Endothelial cell of umbilical vein (primary cell): Measurements from ENCODE around the gene NIPA2. TPM values are rescaled to one million over a fixed set of nuclear protein-coding genes. Genes with fewer than 3 reads are reported as not detected.

Experiments
- BruUV-seq: library from RNA; stranded (reverse); fragments of 400-500 nt; replicated peaks from 2 replicates; lab custom pipeline; 2021; lab: Mats Ljungman, UMichigan
- CTCF ChIA-PET: fragments of 300-600, 350-600 bp; sonication (Branson Sonifier 250); formaldehyde crosslinking; loops from one replicate; lab custom pipeline; 2021; ENCODE audit warnings: antibody characterized with exemption, inconsistent platforms; lab: Charles Lee
- POLR2A ChIA-PET: fragments of 300-600, 350-600 bp; sonication (Branson Sonifier 250); formaldehyde crosslinking; loops from one replicate; lab custom pipeline; 2021; ENCODE audit warnings: antibody characterized with exemption, inconsistent platforms; lab: Charles Lee
- DNase-seq: peaks from one replicate; pipeline ENCODE4 v3.0.0-alpha.2; 2011; ENCODE audit warnings: low read depth, low spot score
- FAIRE-seq: peaks from 2 replicates; lab custom pipeline; 2011; peaks lifted over from hg19 to GRCh38; lab: Jason Lieb, UNC
- H2AFZ ChIP-seq: 2 replicates; pipeline ENCODE4 v1.6.0; 2012; ENCODE audit warnings: low read depth, low read length, control low read depth, inconsistent platforms
- H3K27ac ChIP-seq: 2 replicates; pipeline ENCODE4 v1.5.1; 2011; ENCODE audit warnings: low read depth, mild to moderate bottlenecking, control low read depth, low read length, moderate library complexity; ENCODE audit not compliant: insufficient read depth
- H3K27me3 ChIP-seq, 2 experiments: 2 replicates each; pipeline versions ENCODE4 v1.6.0 to v1.6.1; 2011; ENCODE audit warnings: low read length in 2 of 2, mixed read lengths in 1 of 2; ENCODE audit not compliant: control insufficient read depth in 2 of 2, insufficient read depth in 2 of 2
- H3K36me3 ChIP-seq, 2 experiments: 2 replicates in 1 of 2; 3 replicates in 1 of 2; pipeline ENCODE4 v1.5.1; 2011; ENCODE audit warnings: low read length in 2 of 2, mild to moderate bottlenecking in 1 of 2, moderate library complexity in 1 of 2; ENCODE audit not compliant: control insufficient read depth in 2 of 2, insufficient read depth in 2 of 2; ENCODE audit errors: extremely low read depth in 1 of 2
- H3K4me1 ChIP-seq: 3 replicates; pipeline ENCODE4 v1.5.1; 2011; ENCODE audit warnings: mild to moderate bottlenecking, low read length; ENCODE audit not compliant: control insufficient read depth, insufficient read depth; ENCODE audit errors: extremely low read depth
- H3K4me2 ChIP-seq: 2 replicates; pipeline ENCODE4 v1.6.1; 2011; ENCODE audit warnings: low read length, control low read depth, mixed read lengths; ENCODE audit not compliant: insufficient read depth
- H3K4me3 ChIP-seq, 3 experiments: fragments of 200-600 bp in 1 of 3; sonication (generic), shearing (Covaris generic) in 1 of 3; replicated peaks in 1 of 3; 2 replicates each; pipeline ENCODE4 v1.5.1; 2011 to 2016; ENCODE audit warnings: control low read depth in 3 of 3, low read length in 3 of 3, mild to moderate bottlenecking in 2 of 3, inconsistent platforms in 1 of 3, low read depth in 1 of 3, moderate library complexity in 1 of 3; ENCODE audit not compliant: insufficient read depth in 1 of 3
- H3K79me2 ChIP-seq: 2 replicates; pipeline ENCODE4 v1.6.0; 2012; ENCODE audit warnings: low read length, inconsistent platforms; ENCODE audit not compliant: control insufficient read depth, insufficient read depth
- H3K9ac ChIP-seq: replicated peaks from 2 replicates; pipeline ENCODE3; 2011; ENCODE audit warnings: low read length, control low read depth; ENCODE audit not compliant: insufficient read depth; ENCODE audit errors: extremely low read depth
- H3K9me1 ChIP-seq: replicated peaks from 3 replicates; pipeline ENCODE4 v1.6.0; 2011; ENCODE audit warnings: mild to moderate bottlenecking, low read length; ENCODE audit not compliant: control insufficient read depth, insufficient read depth; ENCODE audit errors: extremely low read depth
- H3K9me3 ChIP-seq: replicated peaks from 2 replicates; pipeline ENCODE4 v1.5.1; 2012; ENCODE audit warnings: low read length, inconsistent platforms; ENCODE audit not compliant: control insufficient read depth, insufficient read depth
- H4K20me1 ChIP-seq: replicated peaks from 2 replicates; pipeline ENCODE3; 2011; ENCODE audit warnings: mild to moderate bottlenecking, low read length; ENCODE audit not compliant: control insufficient read depth, insufficient read depth; ENCODE audit errors: extremely low read depth
- CTCF ChIP-seq, 2 donors: IDR thresholded peaks; 1 replicate in 1 of 2; 2 replicates in 1 of 2; pipeline ENCODE4 v1.5.1; 2011; ENCODE audit warnings: low read length in 2 of 2, mild to moderate bottlenecking in 2 of 2, moderate library complexity in 2 of 2, control low read depth in 1 of 2, inconsistent platforms in 1 of 2, low read depth in 1 of 2; ENCODE audit not compliant: insufficient read depth in 1 of 2; ENCODE audit errors: extremely low read depth in 1 of 2
- EZH2 ChIP-seq: IDR thresholded peaks from 2 replicates; pipeline ENCODE4 v1.6.1; 2012; ENCODE audit warnings: borderline replicate concordance, low read depth, mild to moderate bottlenecking, moderate library complexity, low read length, inconsistent platforms; ENCODE audit not compliant: severe bottlenecking
- FOS ChIP-seq: IDR thresholded peaks from 2 replicates; pipeline ENCODE4 v1.6.1; 2011; ENCODE audit warnings: mild to moderate bottlenecking, low read length, moderate library complexity, borderline replicate concordance; ENCODE audit not compliant: insufficient read depth
- GATA2 ChIP-seq: IDR thresholded peaks from 2 replicates; pipeline ENCODE4 v1.7.0; 2011; ENCODE audit warnings: low read depth, mild to moderate bottlenecking, moderate library complexity, mixed read lengths, low read length; ENCODE audit not compliant: insufficient read length, insufficient read depth
- JUN ChIP-seq: IDR thresholded peaks from 2 replicates; pipeline ENCODE4 v1.6.1; 2011; ENCODE audit warnings: borderline replicate concordance, low read depth; ENCODE audit not compliant: insufficient read length, insufficient read depth
- MAX ChIP-seq: IDR thresholded peaks from 2 replicates; pipeline ENCODE4 v1.6.1; 2011; ENCODE audit not compliant: insufficient read depth, insufficient read length
- MYC ChIP-seq: IDR thresholded peaks from one replicate; pipeline ENCODE4 v1.6.1; 2011; ENCODE audit warnings: mild to moderate bottlenecking, low read depth, low read length
- POLR2A ChIP-seq: IDR thresholded peaks from 2 replicates; pipeline ENCODE4 v1.6.1; 2012; ENCODE audit warnings: low read depth, mild to moderate bottlenecking, control low read depth, low read length
- POLR2AphosphoS5 ChIP-seq: IDR thresholded peaks from 2 replicates; pipeline ENCODE4 v1.6.1; 2012; ENCODE audit warnings: low read depth, mild to moderate bottlenecking, control low read depth, low read length, moderate library complexity; ENCODE audit not compliant: insufficient read depth
- dilution Hi-C: fragments of 300-500 bp; cut with MboI; formaldehyde crosslinking; loops from one replicate; pipeline ENCODE4 v1.15.0; 2019; ENCODE audit warnings: low sequenced_read_pairs; ENCODE audit not compliant: extremely low pct_ligation_motif_present
- intact Hi-C: fragments of 100-400 bp; cut with micrococcal nuclease; formaldehyde crosslinking; loops from one replicate; pipeline ENCODE4 v1.10.0; 2022
- polyA plus RNA-seq, 4 experiments: library from polyadenylated mRNA; depleted of rRNA in 3 of 4; stranded (reverse) in 3 of 4; unstranded in 1 of 4; fragments of >200 nt; gene quantifications; 2 replicates each; pipeline versions ENCODE4 v1.2.1 to v1.2.3, GENCODE V29; 2011 to 2012; ENCODE audit warnings: missing spikeins in 1 of 4
- total RNA-seq: library from RNA; stranded (reverse); gene quantifications from 2 replicates; pipeline ENCODE4 v1.2.3, GENCODE V29; 2021

NIPA2 gene
- total and polyA plus RNA-seq, 2 donors (not counting 3 experiments of a cell fraction or from before 2014, with no cell fraction given): 55.2 to 75.7 TPM

- no peak overlapping the region for H3K4me2 ChIP-seq
- BruUV-seq: no TSS peak
- H3K4me3 ChIP-seq: no peak overlapping the region
- no peaks in the 10 kb centered on the region for H3K79me2 ChIP-seq
- H3K36me3 ChIP-seq: peaks cover 17 to 27% of the 10 kb centered on the region in 2 experiments
- H2AFZ ChIP-seq: no peak overlapping the region
- no peak for TF ChIP-seq EZH2
- TF ChIP-seq MAX: no peak
- TF ChIP-seq CTCF (IDR thresholded peaks at IDR 0.05; ENCODE audit: extremely low read depth in 1 of 2, insufficient read depth in 1 of 2, low read depth in 1 of 2, low read length in 2 of 2): no peak
- no peak for TF ChIP-seq GATA2
- no peak for TF ChIP-seq POLR2A
- no peak for TF ChIP-seq JUN
- TF ChIP-seq FOS: no peak
- TF ChIP-seq MYC: no peak
- TF ChIP-seq POLR2AphosphoS5: no peak
- intact Hi-C loops: no loop called here
- no peaks in the 10 kb centered on the region for H4K20me1 ChIP-seq
- no peaks in the 10 kb centered on the region for H3K9me3 ChIP-seq
- FAIRE-seq: no peak
- H3K4me1 ChIP-seq: no peaks in the 10 kb centered on the region
- H3K9me1 ChIP-seq: no peaks in the 10 kb centered on the region
- H3K9ac ChIP-seq: no peak overlapping the region
- ChIA-PET CTCF (no interaction called here), POLR2A (no interaction called here)
- no peaks in the 10 kb centered on the region for H3K27me3 ChIP-seq
- dilution Hi-C loops: no loop called here
- no peak for DNase-seq
- no peak overlapping the region for H3K27ac ChIP-seq
These were observed 68.9 kb downstream of the NIPA2 start for GRCh38 chr15:22907161-22907950.
